Bronchial epithelial cell (primary cell): ENCODE results near the gene ZNF839. TPM values are rescaled to one million over a fixed set of nuclear protein-coding genes. Genes with fewer than 3 reads are reported as not detected.
"Not testable (repeated sequence)": the region's sequence is repeated elsewhere in the genome, so short reads cannot be mapped to it uniquely, and the experiment has no call there.

ENCODE experiments used
- DNase-seq: peaks from one replicate; pipeline ENCODE4 v3.0.0-alpha.2; 2010; ENCODE audit warnings: low read depth
- FAIRE-seq: peaks from 2 replicates; lab custom pipeline; 2011; peaks lifted over from hg19 to GRCh38; lab: Jason Lieb, UNC
- H3K27me3 ChIP-seq: 2 replicates; pipeline ENCODE4 v1.5.1; 2011; ENCODE audit warnings: low read length; ENCODE audit not compliant: control insufficient read depth, insufficient read depth
- H3K36me3 ChIP-seq: 2 replicates; pipeline ENCODE4 v1.5.1; 2011; ENCODE audit warnings: low read length; ENCODE audit not compliant: control insufficient read depth, insufficient read depth
- H3K4me3 ChIP-seq: 2 replicates; pipeline ENCODE4 v1.5.1; 2011; ENCODE audit warnings: mild to moderate bottlenecking, low read depth, low read length, control low read depth
- total RNA-seq: library from RNA; depleted of rRNA; stranded (reverse); fragments of >200 nt; gene quantifications from 2 replicates; pipeline ENCODE4 v1.2.1, GENCODE V29; 2014
- TF ChIP-seq, protein P1 (sequence below): IDR thresholded peaks from 2 replicates; pipeline ENCODE4 v1.5.1; 2011; ENCODE audit warnings: mild to moderate bottlenecking, moderate library complexity, low read length, control low read depth, inconsistent platforms; ENCODE audit not compliant: insufficient read depth, severe bottlenecking

Gene ZNF839
- total RNA-seq, 1 donor from 2014 or later = 8.2 TPM

DNA sequence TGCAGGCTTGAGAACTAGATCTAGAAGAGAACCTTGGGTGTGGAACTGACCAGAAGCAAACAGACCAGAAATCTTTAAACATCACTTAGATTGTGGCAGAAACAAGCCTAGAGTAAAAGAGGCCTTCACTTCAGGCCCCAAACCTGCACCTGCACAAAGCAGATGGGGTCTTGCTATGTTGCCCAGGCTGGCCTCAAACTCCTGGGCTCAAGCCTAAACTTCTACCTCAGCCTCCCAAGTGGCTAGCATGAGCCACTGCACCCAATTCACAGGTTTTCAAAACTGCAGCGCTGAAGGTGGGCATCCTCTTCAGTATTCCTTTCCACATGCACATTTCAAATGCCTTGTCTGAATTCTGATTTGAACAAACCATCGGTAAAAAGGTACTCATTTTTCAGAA is 34.4 kb upstream of the ZNF839 start:
- H3K4me3 ChIP-seq = no peak overlapping the region
- H3K36me3 ChIP-seq = no peaks in the 10 kb centered on the region
- TF ChIP-seq, protein P1, sequence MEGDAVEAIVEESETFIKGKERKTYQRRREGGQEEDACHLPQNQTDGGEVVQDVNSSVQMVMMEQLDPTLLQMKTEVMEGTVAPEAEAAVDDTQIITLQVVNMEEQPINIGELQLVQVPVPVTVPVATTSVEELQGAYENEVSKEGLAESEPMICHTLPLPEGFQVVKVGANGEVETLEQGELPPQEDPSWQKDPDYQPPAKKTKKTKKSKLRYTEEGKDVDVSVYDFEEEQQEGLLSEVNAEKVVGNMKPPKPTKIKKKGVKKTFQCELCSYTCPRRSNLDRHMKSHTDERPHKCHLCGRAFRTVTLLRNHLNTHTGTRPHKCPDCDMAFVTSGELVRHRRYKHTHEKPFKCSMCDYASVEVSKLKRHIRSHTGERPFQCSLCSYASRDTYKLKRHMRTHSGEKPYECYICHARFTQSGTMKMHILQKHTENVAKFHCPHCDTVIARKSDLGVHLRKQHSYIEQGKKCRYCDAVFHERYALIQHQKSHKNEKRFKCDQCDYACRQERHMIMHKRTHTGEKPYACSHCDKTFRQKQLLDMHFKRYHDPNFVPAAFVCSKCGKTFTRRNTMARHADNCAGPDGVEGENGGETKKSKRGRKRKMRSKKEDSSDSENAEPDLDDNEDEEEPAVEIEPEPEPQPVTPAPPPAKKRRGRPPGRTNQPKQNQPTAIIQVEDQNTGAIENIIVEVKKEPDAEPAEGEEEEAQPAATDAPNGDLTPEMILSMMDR = no peak
- DNase-seq (no peak), FAIRE-seq (no peak)
- H3K27me3 ChIP-seq = no peaks in the 10 kb centered on the region

DNA sequence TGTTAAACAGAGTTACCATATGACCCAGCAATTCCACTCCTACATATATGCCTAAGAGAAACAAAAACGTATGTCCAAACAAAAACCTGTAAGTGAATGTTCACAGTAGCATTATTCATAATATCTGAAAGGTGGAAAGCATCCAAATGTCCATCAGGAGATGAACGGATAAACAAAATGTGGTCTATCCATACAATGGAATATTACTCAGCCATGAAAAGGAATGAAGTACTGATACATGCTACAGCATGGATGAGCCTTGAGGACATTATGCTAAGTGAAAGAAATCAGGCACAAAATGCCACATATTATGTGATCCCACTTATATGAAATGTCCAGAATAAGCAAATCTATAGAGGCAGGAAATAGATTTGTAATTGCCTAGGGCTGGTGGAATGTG is 31.4 kb upstream of the ZNF839 start:
- TF ChIP-seq, protein P1 = no peak
- DNase-seq = no peak
- no peak for FAIRE-seq
- Histone ChIP-seq H3K4me3 (no peak overlapping the region), H3K36me3 (no peaks in the 10 kb centered on the region), H3K27me3 (no peaks in the 10 kb centered on the region)

DNA sequence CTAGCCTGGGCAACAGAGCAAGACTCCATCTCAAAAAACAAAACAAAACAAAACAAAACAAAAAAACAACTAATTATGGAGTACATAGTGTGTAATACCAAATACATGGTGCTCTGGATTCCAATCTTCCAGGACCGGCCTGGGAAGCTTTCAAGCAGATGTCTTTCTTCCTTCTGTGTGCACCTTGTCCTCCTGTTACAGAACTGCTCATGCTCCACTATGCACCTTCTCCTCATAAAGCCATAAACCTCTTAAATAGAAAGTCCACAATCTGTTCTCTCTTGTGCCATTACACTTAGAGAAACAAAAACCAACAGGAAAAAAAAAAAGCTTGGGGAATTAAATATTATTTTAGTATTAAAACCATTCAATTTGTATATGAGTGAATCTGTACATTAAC is 27.1 kb upstream of the ZNF839 start:
- FAIRE-seq (no peak), DNase-seq (no peak)
- H3K36me3 ChIP-seq = no peaks in the 10 kb centered on the region
- no peak overlapping the region for H3K4me3 ChIP-seq
- TF ChIP-seq, protein P1 = no peak
- H3K27me3 ChIP-seq = no peaks in the 10 kb centered on the region

DNA sequence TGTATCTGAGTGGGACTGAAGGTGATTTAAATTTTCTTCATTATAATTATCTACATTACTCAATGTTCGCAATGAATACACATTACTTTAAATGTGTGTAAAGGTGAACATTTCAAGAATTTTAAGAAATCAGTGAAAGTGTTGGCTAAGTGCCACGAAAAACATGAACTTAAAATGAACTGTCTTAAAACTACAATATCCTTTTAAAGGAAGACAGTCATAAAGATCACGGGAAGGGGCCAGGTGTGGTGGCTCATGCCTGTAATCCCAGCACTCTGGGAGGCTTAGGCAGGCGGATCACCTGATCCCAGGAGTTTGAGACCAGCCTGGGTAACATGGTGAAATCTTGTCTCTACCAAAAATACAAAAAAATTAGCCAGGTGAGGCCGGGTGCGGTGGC is 25.8 kb upstream of the ZNF839 start:
- Histone ChIP-seq H3K4me3 (no peak overlapping the region), H3K27me3 (no peaks in the 10 kb centered on the region), H3K36me3 (no peaks in the 10 kb centered on the region)
- DNase-seq (no peak), FAIRE-seq (no peak)
- TF ChIP-seq, protein P1 = no peak

DNA sequence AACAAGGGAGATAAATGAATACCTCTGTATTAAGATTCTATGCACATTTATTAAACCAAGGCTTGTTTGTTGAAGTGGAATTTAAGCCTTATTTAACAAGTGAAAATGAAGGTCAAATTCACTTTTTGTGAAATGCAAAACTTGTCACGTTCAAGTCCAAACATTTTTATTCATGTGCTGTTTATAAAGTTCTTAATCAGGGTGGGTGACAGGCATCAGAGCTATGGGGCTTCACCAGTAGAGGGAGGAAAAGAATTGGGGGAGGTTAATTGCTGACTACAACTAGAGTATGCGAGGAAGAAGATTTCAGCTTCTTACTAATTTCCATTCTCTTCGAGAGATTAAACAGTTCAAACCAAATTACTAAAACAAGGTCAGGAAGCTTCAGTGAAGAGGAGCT is 24.3 kb upstream of the ZNF839 start:
- Histone ChIP-seq H3K4me3 (no peak overlapping the region), H3K27me3 (no peaks in the 10 kb centered on the region), H3K36me3 (no peaks in the 10 kb centered on the region)
- peak; percentile 29 for DNase-seq
- no peak for FAIRE-seq
- TF ChIP-seq, protein P1 = peak; percentile 5

DNA sequence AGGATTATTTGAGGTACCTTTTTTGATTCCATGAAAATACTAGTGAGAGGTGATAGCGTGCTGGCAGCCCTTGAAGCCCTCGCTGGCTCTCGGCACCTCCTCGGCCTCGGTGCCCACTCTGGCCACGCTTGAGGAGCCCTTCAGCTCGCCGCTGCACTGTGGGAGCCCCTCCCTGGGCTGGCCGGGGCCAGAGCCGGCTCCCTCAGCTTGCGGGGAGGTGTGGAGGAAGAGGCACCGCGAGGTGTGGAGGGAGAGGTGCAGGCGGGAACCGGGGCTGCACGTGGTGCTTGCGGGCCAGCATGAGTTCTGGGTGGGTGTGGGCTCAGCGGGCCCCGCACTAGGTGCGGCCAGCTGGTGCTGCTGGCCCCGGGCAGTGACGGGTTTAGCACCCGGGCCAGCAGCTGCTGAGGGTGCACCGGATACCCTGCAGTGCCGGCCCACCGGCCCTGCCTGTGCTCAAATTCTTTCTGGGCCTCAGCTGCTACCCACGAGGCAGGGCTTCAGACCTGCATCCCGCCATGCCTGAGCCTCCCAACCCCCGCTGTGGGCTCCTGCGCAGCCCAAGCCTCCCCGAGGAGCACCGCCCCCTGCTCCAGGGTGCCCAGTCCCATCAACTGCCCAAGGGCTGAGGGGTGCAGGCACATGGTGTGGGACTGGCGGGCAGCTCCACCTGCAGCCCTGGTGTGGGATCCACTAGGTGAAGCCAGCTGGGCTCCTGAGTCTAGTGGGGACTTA is 21.9 kb upstream of the ZNF839 start:
- DNase-seq = no peak
- FAIRE-seq = no peak
- TF ChIP-seq, protein P1 = no peak

DNA sequence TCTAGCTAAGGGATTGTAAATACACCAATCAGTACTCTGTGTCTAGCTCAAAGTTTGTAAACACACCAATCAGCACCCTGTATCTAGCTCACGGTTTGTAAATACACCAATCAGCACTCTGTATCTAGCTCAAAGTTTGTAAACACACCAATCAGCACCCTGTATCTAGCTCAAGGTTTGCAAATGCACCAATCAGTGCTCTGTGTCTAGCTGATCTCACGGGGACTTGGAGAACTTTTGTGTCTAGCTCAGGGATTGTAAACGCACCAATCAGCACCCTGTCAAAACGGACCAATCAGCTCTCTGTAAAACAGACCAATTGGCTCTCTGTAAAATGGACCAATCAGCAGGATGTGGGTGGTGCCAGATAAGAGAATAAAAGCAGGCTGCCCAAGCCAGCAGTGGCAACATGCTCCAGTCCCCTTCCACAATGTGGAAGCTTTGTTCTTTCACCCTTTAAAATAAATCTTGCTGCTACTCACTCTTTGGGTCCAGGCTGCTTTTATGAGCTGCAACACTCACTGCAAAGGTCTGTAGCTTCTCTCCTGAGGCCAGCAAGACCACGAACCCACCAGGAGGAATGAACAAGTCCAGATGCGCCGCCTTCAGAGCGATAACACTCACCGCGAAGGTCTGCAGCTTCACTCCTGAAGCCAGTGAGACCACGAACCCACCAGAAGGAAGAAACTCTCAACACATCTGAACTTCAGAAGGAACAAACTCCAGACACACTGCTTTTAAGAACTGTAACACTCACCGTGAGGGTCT is 21.1 kb upstream of the ZNF839 start:
- not testable (repeated sequence) for H3K36me3 ChIP-seq, H3K27me3 ChIP-seq, FAIRE-seq, H3K4me3 ChIP-seq, DNase-seq

More for the DNA sequence above, 21.9 kb upstream of the ZNF839 start:
- Histone ChIP-seq H3K27me3 (no peaks in the 10 kb centered on the region), H3K4me3 (no peak overlapping the region), H3K36me3 (no peaks in the 10 kb centered on the region)
